Kasumi-1 (cell line): ENCODE measurements around the gene OBSCN.
A peak's percentile ranks its signal among the peaks of the same experiment; 100 is the strongest.

Source experiments
- DNase-seq, 2 experiments: peaks; one replicate each; lab custom pipeline; 2025; lab: John Stamatoyannopoulos, UW

The OBSCN gene

GRCh38 chr1:228404107-228404720, 196.4 kb downstream of the OBSCN start:
- peak in 1 of 2 experiments; percentile 2 for DNase-seq

GRCh38 chr1:228405200-228405978, 197.5 kb downstream of the OBSCN start:
- DNase-seq, result no peak

GRCh38 chr1:228405979-228406228, 198.1 kb downstream of the OBSCN start:
- DNase-seq, result peak in 1 of 2 experiments; percentile 3

GRCh38 chr1:228407106-228408040, 199.5 kb downstream of the OBSCN start:
- DNase-seq, result no peak

GRCh38 chr1:228408041-228408868, 200.4 kb downstream of the OBSCN start:
- no peak for DNase-seq

- DNase-seq, result no peak
Observed at GRCh38 chr1:228408869-228409805, 201.3 kb downstream of the OBSCN start.

GRCh38 chr1:228410015-228410414, 202.2 kb downstream of the OBSCN start:
- DNase-seq, result no peak

- DNase-seq, result no peak
Observed at GRCh38 chr1:228410671-228411070, 202.8 kb downstream of the OBSCN start.

GRCh38 chr1:228411121-228411520, 203.3 kb downstream of the OBSCN start:
- DNase-seq, result no peak

- no peak for DNase-seq
Observed at GRCh38 chr1:228411548-228412430, 203.9 kb downstream of the OBSCN start.

- no peak for DNase-seq
Observed at GRCh38 chr1:228413241-228414010, 205.6 kb downstream of the OBSCN start.

- DNase-seq, result no peak
Observed at GRCh38 chr1:228414511-228415211, 206.8 kb downstream of the OBSCN start.

- no peak for DNase-seq
Observed at GRCh38 chr1:228415221-228415620, 207.4 kb downstream of the OBSCN start.

- no peak for DNase-seq
Observed at GRCh38 chr1:228415853-228416216, 208.0 kb downstream of the OBSCN start.

GRCh38 chr1:228416217-228416933, 208.5 kb downstream of the OBSCN start, which contains the start of gene TRIM17:
Gene TRIM17 (minus strand): TSS chr1:228416861. CDS start chr1:228415072, 1,789 bp downstream.
- DNase-seq, result no peak

GRCh38 chr1:228417061-228417460, 209.2 kb downstream of the OBSCN start:
- DNase-seq, result no peak

GRCh38 chr1:228417483-228418203, 209.8 kb downstream of the OBSCN start:
- DNase-seq, result no peak
